Femur (tissue), 1 donor: ENCODE data around the gene ERMP1.
"Not testable (repeated sequence)": the region's sequence is repeated elsewhere in the genome, so short reads cannot be mapped to it uniquely, and the experiment has no call there.

Experiments used
- DNase-seq: peaks from one replicate; pipeline ENCODE4 v3.0.0-alpha.2; 2017

ERMP1 gene, protein sequence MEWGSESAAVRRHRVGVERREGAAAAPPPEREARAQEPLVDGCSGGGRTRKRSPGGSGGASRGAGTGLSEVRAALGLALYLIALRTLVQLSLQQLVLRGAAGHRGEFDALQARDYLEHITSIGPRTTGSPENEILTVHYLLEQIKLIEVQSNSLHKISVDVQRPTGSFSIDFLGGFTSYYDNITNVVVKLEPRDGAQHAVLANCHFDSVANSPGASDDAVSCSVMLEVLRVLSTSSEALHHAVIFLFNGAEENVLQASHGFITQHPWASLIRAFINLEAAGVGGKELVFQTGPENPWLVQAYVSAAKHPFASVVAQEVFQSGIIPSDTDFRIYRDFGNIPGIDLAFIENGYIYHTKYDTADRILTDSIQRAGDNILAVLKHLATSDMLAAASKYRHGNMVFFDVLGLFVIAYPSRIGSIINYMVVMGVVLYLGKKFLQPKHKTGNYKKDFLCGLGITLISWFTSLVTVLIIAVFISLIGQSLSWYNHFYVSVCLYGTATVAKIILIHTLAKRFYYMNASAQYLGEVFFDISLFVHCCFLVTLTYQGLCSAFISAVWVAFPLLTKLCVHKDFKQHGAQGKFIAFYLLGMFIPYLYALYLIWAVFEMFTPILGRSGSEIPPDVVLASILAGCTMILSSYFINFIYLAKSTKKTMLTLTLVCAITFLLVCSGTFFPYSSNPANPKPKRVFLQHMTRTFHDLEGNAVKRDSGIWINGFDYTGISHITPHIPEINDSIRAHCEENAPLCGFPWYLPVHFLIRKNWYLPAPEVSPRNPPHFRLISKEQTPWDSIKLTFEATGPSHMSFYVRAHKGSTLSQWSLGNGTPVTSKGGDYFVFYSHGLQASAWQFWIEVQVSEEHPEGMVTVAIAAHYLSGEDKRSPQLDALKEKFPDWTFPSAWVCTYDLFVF

DNA sequence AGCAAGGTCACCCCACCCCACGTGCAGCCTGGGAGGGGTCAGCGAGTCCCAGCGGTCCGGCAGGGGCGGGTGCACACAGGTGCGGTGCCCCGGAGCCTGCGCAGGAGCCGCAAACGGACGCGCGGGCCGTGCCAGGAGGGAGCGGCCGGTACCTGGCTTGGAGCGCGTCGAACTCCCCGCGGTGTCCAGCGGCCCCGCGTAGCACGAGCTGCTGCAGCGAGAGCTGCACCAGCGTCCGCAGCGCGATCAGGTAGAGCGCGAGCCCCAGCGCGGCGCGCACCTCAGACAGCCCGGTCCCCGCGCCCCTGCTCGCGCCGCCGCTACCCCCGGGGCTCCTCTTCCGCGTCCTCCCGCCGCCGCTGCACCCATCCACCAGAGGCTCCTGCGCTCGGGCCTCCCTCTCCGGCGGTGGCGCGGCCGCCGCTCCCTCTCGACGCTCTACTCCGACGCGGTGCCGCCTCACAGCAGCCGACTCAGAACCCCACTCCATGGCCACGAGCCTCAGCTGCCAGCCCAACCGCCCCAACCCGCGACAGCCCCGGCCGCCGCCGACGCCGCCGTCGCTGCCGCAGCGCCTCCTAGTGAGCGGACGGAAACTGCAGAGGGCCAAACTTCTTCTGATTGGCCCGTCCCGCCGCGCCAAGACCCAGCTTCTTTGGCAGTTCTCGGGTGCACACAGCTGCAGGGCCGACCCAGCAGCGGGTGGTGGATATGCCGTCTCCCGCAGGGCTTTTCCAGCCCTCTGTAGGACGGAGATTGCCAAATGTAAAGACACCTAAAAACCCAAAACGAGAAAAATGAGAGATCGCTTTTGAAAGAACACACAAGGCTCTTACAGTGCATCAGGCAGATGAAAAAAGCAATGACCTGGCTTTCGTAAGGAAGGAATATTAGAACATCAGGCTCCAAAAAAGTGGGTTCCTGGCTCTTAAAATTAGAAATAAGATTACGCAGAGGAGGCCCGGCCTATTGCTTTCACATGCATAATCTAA, at the start of gene ERMP1:
ERMP1 (minus strand) TSS at position 580 of the 992 bp plus-strand sequence; CDS start at position 490, 90 bp downstream.
- DNase-seq: peak; percentile 94

DNA sequence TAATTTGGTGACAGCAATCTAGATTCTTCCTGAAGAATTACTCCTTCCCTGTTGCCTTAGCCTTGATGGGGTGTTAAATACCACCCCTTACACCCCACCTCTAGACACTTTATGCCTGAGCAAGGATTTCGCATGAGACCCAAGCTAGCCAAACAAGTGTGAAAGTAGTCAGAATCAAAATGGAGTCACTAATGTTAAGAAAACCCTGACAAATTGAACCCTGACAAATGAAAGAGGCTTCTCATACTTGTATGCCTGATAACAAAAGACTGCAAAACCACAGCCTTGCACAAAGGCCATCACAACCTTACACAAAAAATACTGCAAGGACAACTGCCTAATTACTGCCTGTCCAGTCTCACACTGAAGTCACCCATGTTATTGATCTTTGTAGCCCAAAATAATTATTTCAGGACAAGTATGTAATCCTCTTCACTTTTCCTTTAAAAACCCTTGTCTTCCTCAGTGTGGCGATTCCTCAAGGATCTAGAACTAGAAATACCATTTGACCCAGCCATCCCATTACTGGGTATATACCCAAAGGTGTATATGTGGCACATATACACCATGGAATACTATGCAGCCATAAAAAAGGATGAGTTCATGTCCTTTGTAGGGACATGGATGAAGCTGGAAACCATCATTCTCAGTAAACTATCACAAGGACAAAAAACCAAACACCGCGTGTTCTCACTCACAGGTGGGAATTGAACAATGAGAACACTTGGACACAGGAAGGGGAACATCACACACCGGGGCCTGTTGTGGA, 49.5 kb upstream of the ERMP1 start:
- DNase-seq: not testable (repeated sequence)

DNA sequence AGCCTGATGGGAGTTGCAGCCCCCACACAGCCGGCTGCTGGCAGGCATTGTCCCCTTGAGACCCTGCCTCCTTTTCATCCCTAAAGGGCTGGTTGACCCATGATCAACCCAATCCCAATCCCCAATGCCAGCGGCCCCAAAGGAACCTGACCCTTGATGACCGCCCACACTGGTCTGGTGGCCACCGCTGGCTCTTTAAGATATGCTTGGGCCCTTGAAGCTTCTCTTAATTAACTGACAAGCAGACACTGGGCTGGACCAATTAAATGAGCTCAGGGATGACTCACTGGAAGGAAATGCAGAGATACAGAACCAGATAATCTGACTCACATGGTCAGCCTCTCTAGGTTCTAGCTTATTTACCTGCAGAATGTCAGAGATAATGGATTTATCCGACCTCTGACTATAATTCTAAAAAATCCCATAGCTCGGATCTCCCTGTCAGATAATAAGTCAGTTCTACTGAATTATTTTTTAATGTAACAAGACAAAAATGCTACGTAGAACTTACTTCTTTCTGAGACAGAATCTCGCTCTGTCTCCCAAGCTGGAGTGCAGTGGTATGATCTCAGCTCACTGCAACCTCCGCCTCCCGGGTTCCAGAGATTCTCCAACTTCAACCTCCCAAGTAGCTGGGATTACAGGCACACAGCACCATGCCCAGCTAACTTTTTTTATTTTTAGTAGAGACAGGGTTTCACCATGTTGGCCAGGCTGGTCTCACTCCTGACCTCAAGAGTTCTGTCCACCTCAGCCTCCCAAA, 46.7 kb upstream of the ERMP1 start:
- no peak for DNase-seq

DNA sequence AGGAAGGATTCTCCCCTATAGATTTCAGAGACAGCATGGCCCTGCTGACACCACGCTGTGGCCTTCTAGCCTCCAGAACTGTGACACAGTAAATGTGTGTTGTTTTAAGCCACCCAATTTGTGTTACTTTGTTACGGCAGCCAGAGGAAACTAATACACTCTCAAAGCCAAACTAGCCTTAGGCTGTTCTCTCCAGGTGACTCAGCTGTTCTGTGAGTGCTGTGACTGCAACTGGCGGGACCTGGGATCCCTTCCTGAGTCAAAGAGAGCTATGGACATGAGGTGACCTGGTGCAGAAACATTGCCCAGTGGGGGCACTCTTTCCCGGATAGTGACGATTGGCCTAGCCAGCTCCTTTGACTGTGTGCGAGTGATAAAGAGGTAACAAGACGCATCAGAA, 43.8 kb upstream of the ERMP1 start:
- DNase-seq: no peak

DNA sequence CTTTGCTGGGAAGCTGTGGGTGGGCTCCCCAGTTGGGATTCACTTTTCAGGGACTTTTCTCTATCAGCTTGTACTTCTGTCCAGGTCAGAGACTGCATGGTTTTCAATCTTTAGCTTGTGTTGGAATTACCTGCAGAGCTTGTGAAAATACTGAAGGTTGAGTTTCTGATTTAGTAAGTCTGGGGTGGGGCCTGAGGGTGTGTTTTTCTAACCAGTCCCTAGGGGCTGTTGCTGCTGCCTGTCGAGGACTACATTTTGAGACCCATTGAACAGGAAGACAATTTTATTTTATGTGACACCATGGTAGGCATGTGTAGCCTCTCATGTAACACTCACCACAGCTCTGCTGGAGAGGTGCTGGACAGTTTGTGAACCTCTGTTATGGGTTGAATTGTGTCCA, 43.1 kb upstream of the ERMP1 start:
- no peak for DNase-seq

DNA sequence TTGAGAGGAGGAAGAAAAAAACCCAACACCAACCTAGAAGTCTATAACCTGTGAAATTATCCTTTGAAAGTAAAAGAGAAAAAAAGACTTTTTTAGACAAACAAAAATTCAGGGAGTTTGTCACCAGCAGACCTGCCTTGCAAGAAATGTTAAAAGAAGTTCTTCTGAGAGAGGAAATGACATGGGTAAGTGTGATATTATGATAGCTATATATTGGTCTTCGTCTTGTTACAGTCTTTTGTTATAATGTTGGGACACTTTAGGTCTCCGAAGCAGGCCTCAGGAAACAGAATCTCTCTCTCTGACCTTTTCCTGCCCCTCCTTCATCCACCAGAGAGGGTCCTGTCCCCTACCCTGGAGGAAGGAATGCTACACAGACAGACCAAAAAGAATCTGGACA, 41.1 kb upstream of the ERMP1 start:
- DNase-seq: no peak

DNA sequence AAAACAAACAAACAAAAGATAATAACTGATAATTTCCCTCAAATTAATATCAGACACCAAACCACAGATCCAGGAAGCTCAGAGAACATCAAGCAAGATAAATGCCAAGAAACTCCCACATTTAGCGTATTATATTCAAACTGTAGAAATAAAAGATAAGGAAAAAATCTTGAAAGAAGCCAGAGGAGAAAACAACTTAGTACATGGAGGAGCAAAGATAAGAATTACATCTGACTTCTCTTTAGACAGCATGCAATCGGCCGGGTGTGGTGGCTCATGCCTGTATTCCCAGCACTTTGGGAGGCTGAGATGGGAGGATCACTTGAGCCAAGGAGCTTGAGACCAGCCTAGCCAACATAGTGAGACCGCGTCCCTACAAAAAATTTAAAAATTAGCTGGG, 40.5 kb upstream of the ERMP1 start:
- no peak for DNase-seq

DNA sequence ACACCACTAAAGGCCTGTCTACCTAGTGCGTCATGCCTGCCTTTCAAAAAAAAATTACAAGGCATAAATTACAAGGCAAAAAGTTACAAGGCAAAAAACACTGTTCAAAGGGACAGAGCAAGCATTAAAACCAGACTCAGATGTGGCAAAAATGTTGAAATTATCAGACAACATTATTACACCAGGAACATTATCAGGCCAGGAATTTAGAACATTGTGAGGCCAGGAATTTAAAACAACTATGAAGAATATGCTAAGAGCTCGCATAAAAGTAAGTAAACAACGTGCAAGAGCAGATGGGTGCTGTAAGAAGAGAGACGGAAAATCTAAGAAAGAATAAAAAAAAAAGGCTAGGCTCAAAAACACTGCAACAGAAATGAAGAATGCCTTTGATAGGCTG, 39.6 kb upstream of the ERMP1 start:
- no peak for DNase-seq

DNA sequence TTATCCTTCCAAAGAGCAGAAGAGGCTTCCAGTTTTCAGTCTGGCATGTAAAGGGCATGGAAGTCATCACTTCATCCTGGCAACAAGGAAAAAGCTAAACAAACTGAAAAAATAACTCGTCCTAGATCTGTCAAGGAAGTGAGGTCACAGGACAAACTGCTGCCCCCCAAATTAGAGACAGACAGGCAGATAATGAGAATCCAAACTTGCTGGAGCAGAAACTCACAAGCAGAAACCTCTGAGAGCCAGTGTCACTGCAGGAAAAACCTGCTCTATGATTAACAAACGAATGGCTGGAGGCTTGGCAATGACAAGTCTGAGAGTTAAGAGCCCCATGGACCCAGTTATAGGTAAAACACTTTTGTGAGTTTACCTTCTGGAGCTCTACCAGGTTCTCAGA, 38.9 kb upstream of the ERMP1 start:
- DNase-seq: no peak

DNA sequence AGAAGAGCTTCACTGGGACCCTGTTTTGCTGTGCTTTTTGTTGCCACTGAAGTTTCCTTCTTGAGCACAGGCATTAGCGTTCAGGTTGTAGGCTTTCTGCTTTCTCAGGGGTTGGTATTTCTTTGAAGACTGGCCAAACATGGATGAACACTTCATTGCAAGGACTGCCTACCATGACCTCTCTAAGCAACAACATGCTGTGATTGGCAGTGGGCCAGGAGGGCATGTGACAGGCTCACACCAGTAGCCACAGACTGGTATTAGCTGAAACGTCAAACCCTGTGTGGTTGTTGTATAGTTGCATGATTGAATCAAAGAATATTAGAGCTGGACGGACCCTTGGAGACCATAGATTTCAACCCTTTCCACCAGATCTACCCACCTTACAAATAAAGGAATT, 37.8 kb upstream of the ERMP1 start:
- no peak for DNase-seq

DNA sequence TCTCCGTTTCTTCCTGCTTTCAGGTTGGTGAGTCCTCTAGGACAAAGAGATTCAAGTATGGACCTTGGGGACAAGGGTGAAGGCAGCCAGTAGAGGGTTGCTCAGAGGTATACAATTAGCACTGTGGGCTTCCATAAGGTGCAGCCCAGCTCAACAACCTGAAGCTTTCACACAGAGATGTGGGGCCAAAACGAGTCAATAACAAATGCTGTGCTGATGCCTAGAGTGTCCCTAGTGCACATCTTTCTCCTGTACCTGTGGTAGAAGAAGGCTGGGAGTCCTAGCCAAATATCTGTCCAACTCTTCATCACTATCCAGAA, 37.1 kb upstream of the ERMP1 start:
- DNase-seq: no peak

DNA sequence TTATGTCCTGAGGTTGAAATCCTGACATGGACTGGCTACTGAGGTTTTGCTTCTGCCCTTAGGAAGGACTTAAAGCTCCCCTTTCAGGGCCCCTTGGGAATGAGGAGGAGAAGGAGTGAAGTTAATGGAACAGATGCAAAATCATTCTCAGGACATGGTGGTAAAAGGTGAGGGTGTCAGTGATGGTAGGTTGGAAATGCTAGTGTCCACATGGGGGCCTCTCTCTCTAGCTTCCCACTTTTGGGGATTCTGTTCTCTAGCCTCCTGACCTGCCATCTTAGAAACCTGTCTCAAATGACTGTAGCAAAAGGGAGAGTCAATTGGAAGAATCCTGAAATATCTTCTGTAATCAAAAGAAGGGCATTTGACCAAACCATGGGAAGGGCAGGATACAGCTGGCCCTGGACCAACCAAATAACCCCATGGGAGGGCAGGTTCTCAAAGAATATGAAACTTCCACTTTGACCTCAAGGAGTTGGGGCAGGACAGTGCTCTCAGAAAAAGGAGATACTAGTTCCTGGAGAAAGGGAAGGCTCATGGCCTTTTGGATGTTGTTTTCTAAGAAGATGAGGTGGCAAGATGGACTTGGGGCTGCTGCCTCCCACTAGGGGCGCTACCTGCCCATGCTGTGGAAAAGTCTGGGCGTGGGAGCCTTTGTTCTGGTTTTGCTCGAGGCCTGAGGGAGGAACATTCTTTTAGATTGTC, 36.5 kb upstream of the ERMP1 start:
- DNase-seq: no peak

DNA sequence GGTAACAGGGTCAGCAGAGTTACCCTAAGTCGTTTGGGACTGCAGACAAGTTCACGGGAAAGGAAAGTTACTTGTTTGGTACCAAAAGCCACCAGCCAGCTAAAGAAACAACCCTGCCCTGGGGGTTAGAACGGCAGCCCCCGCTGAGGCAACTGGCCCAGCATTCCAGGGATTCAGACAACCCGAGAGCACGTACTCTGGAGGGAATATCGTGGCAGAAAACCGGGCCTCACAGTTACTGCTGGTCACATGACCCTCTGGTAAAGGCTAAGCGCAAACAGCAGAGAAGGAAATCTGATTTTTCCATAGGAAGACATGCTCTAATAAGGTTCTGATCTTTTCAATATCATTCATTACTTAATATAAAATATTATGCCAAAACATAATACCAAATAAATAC, 35.3 kb upstream of the ERMP1 start:
- no peak for DNase-seq

DNA sequence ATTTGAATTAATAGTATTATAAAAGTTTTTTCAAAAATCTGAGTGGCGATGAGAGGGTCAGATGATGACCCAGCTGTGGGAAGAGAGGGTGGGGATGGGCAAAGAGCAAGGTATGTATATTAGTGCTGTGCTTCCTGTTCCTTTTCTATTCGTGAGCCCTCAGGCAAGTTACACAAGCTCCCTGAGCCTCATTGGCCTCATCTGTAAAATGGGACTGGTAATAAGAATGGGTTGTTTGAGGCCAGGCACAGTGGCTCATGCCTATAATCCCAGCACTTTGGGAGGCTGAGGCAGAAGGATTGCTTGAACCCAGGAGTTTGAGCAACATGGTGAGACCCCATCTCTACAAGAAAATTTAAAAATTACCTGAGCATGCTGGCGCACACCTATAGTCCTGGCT, 33.8 kb upstream of the ERMP1 start:
- DNase-seq: no peak

DNA sequence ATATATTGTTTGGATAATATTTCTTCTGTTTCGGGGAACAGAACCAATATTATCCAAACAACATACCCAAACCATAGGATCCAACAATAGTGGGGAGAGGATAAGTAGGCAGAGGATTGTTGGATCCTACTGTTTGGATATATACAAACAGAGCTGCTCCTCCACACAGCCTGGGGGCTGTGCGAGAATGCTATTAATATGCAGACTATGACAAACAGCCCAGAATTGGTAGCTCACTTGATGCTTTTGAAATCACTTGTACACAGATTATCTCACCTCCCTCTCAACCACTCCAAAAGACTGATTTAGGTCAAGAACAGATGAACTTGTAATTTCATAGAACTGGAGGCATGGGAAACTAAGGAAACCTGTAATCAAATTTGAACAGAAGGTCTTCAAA, 33.4 kb upstream of the ERMP1 start:
- DNase-seq: no peak

DNA sequence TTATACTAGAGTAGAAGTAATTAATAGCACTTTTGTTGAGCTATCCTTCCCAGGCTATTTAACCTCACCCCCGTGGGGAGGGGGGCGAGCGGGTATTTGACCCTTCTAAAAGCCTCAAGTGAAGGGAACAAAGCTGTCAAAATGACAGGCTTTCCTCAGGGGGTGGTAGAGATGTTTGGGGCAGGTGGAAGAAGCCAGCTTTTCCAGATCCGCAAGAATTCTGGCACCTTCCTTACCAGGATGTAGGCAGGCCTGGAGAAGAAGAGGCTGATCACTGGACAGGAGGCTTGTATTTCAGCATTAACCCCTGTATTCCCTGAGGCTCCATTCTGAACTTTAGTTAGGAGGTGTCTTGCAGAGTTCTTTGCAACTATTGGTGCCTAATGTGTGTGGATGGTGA, 31.5 kb upstream of the ERMP1 start:
- no peak for DNase-seq

DNA sequence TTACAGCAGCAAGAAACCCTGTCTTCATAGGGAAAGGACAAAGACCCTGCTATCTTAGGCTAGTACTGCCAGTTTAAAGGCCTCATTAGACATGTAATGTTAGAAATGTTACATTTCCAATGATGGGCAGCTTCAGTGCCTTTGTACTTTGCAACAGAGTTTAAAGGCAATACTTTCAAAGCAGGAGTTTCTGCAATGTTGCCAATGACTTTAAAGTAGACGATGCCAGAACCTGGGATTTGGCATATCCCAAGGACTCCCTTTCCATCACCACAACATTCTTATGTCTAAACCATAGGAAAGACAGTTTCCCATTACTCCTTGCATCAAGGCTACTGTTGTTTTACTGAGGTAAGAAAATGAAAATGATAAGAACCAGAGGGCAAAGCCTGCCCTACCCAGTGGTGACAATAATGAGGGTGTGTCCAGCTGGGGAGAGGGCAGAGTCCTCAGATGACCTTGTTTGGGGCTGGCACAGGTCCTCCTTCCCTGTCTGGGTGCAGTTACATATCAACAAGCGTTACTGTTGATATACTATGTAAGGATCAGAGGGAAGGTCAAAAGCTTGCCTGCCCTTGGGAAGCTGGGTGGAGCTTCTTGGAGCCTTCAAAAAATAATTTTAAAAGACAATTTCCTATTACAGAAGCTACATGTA, 30.3 kb upstream of the ERMP1 start:
- DNase-seq: no peak

DNA sequence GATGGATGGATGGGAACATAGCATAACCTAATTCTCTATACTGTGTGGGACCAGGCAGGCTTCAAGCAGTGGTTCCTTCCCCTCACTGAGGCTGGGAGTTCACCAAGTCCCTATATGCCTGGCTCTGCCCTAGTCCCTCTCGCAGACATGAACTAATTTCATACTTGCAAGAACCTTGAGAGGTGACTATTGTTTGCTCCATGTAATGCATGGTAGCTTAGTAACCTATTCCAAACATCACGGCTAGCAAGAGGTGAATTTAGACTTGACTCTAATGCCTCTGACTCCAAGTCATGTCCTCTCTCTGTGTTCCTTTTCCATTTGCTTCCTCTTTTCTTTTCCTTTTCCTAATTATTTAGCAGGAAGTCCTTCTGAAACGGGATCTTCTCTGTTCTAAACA, 25.9 kb upstream of the ERMP1 start:
- DNase-seq: no peak

DNA sequence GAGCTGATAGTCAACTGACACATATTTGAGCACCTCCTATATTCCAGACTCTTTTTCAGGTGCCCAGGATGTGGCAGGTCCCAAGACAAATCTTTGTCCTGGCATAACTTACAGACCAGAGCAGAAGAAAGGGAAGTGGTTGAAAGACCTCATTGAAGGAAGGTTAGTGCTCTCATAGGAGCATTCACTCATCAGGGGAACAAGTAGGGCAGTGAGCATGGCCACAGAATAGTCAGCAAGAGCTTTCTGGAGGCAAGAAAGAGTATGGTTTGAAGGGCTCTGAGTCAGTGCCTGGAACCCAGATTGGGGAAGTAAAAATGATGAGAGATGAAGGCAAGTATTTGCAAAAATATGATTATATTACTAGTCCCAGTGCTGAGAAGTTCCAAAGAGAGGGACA, 25.0 kb upstream of the ERMP1 start:
- no peak for DNase-seq
